Natural killer cell (primary cell): Measurements from ENCODE around the gene EXO1. TPM values are rescaled to one million over a fixed set of nuclear protein-coding genes. Genes with fewer than 3 reads are reported as not detected.

Source experiments
- ATAC-seq, 3 donors: fragments of 150-1000 bp in 2 of 3; fragments of 200-7000 bp in 1 of 3; cut with Tn5 transposase; 1 replicate in 1 of 3; 2 replicates in 2 of 3; pipeline ENCODE4 v1.10.0; 2021; ENCODE audit warnings: mild to moderate bottlenecking in 2 of 3, moderate library complexity in 2 of 3
- DNase-seq, 2 donors: peaks; one replicate each; pipeline versions ENCODE4 v3.0.0 to v3.0.0-alpha.2; 2013 to 2021; ENCODE audit warnings: mixed read lengths in 1 of 2
- H3K27ac ChIP-seq: one replicate; pipeline ENCODE4 v1.5.1; 2013; ENCODE audit warnings: mild to moderate bottlenecking, low read length
- H3K27me3 ChIP-seq: one replicate; pipeline ENCODE4 v1.6.1; 2013; ENCODE audit warnings: low read length; ENCODE audit not compliant: control insufficient read depth, insufficient read depth
- H3K36me3 ChIP-seq: one replicate; pipeline ENCODE4 v1.6.1; 2013; ENCODE audit warnings: low read length; ENCODE audit not compliant: control insufficient read depth, insufficient read depth
- H3K4me1 ChIP-seq: one replicate; pipeline ENCODE4 v1.6.1; 2013; ENCODE audit warnings: low read length; ENCODE audit not compliant: control insufficient read depth, insufficient read depth
- H3K4me3 ChIP-seq: one replicate; pipeline ENCODE4 v1.5.1; 2013; ENCODE audit warnings: low read length
- H3K9me3 ChIP-seq: one replicate; pipeline ENCODE4 v1.6.1; 2013; ENCODE audit warnings: low read length; ENCODE audit not compliant: control insufficient read depth, insufficient read depth
- H3K27ac Mint-ChIP-seq, 2 donors: one replicate each; pipeline ENCODE4 v1.8.0; 2022; ENCODE audit warnings: mild to moderate bottlenecking in 2 of 2, mixed read lengths in 2 of 2, moderate library complexity in 1 of 2
- H3K27me3 Mint-ChIP-seq, 2 donors: one replicate each; pipeline ENCODE4 v1.8.0; 2022; ENCODE audit warnings: low read depth in 2 of 2, mixed read lengths in 2 of 2
- H3K36me3 Mint-ChIP-seq: one replicate; pipeline ENCODE4 v1.8.0; 2022; ENCODE audit warnings: mixed read lengths
- H3K4me1 Mint-ChIP-seq, 2 donors: one replicate each; pipeline ENCODE4 v1.8.0; 2022; ENCODE audit warnings: mixed read lengths in 2 of 2
- H3K4me3 Mint-ChIP-seq: one replicate; pipeline ENCODE4 v1.8.0; 2022; ENCODE audit warnings: mild to moderate bottlenecking, moderate library complexity, mixed read lengths
- H3K9me3 Mint-ChIP-seq, 2 donors: one replicate each; pipeline ENCODE4 v1.8.0; 2022; ENCODE audit warnings: mixed read lengths in 2 of 2
- CTCF ChIP-seq: fragments of 200-600 bp; IDR thresholded peaks from one replicate; pipeline ENCODE4 v1.8.0; 2022; ENCODE audit warnings: antibody characterized with exemption
- WGBS: methylation state at CpG from one replicate; pipeline ENCODE4 v1.1.7; 2013; ENCODE audit warnings: missing lambda C conversion rate; ENCODE audit not compliant: insufficient coverage; 5-methylcytosine and 5-hydroxymethylcytosine counted together
- intact Hi-C: fragments of 100-400 bp; cut with micrococcal nuclease; formaldehyde crosslinking; loops from one replicate; pipeline ENCODE4 v1.14.2; 2022
- total RNA-seq, 4 donors: library from RNA; stranded (reverse); fragments of 120-200 nt in 1 of 4; gene quantifications; one replicate each; pipeline versions ENCODE4 v1.2.3 to v1.2.4, GENCODE V29; 2013 to 2022

EXO1 gene
- total RNA-seq, 3 donors from 2014 or later (not counting 1 experiment from before 2014, with no cell fraction given) = 1.6 to 2.7 (median 1.7) TPM

GRCh38 chr1:241828463-241829021, 19.5 kb upstream of the EXO1 start:
- Mint-ChIP-seq H3K27me3 (peaks cover 32 to 37% of the 10 kb centered on the region in 2 donors), H3K27ac (no peak overlapping the region), H3K9me3 (no peaks in the 10 kb centered on the region), H3K4me1 (no peaks in the 10 kb centered on the region), H3K4me3 (no peak overlapping the region), H3K36me3 (no peaks in the 10 kb centered on the region)
- no peaks in the 10 kb centered on the region for H3K9me3 ChIP-seq
- TF ChIP-seq CTCF = no peak
- H3K27ac ChIP-seq = no peak overlapping the region
- H3K27me3 ChIP-seq = peaks cover 2% of the 10 kb centered on the region
- H3K4me1 ChIP-seq = no peaks in the 10 kb centered on the region
- no peaks in the 10 kb centered on the region for H3K36me3 ChIP-seq
- H3K4me3 ChIP-seq = no peak overlapping the region
- ATAC-seq (no peak), DNase-seq (no peak)
- WGBS = 86% methylated on average over 3 of the region's 3 CpGs
- intact Hi-C loops = no loop called here

- no peak for TF ChIP-seq CTCF
- no peaks in the 10 kb centered on the region for H3K4me1 Mint-ChIP-seq
- Histone ChIP-seq H3K9me3 (no peaks in the 10 kb centered on the region), H3K27me3 (peaks cover 2% of the 10 kb centered on the region), H3K27ac (no peak overlapping the region), H3K36me3 (no peaks in the 10 kb centered on the region), H3K4me3 (no peak overlapping the region), H3K4me1 (no peaks in the 10 kb centered on the region)
- peaks cover 29 to 30% of the 10 kb centered on the region in 2 donors for H3K27me3 Mint-ChIP-seq
- no peak for ATAC-seq
- no peaks in the 10 kb centered on the region for H3K9me3 Mint-ChIP-seq
- intact Hi-C loops = no loop called here
- H3K27ac Mint-ChIP-seq = no peak overlapping the region
- H3K4me3 Mint-ChIP-seq = no peak overlapping the region
- no peaks in the 10 kb centered on the region for H3K36me3 Mint-ChIP-seq
- DNase-seq = no peak
Measured at GRCh38 chr1:241829468-241829867, 18.5 kb upstream of the EXO1 start.

GRCh38 chr1:241834733-241835377, 13.1 kb upstream of the EXO1 start:
- H3K9me3 ChIP-seq = no peaks in the 10 kb centered on the region
- H3K36me3 ChIP-seq = no peaks in the 10 kb centered on the region
- no peak overlapping the region for H3K4me3 ChIP-seq
- Mint-ChIP-seq H3K36me3 (no peaks in the 10 kb centered on the region), H3K9me3 (no peaks in the 10 kb centered on the region), H3K4me3 (no peak overlapping the region), H3K4me1 (no peaks in the 10 kb centered on the region), H3K27me3 (peaks cover 19 to 52% of the 10 kb centered on the region in 2 donors), H3K27ac (no peak overlapping the region)
- intact Hi-C loops = no loop called here
- no peaks in the 10 kb centered on the region for H3K4me1 ChIP-seq
- H3K27me3 ChIP-seq = no peaks in the 10 kb centered on the region
- WGBS = no CpG with 5 or more reads among the region's 1 CpG
- ATAC-seq (no peak), DNase-seq (peak in 1 of 2 donors; percentile 11)
- no peak overlapping the region for H3K27ac ChIP-seq
- no peak for TF ChIP-seq CTCF

- Mint-ChIP-seq H3K36me3 (no peaks in the 10 kb centered on the region), H3K9me3 (no peaks in the 10 kb centered on the region), H3K4me1 (no peaks in the 10 kb centered on the region), H3K27ac (no peak overlapping the region), H3K4me3 (no peak overlapping the region), H3K27me3 (peaks cover 18 to 62% of the 10 kb centered on the region in 2 donors)
- TF ChIP-seq CTCF = no peak
- no peak overlapping the region for H3K27ac ChIP-seq
- no peaks in the 10 kb centered on the region for H3K9me3 ChIP-seq
- no peaks in the 10 kb centered on the region for H3K36me3 ChIP-seq
- WGBS = 100% methylated on average over 1 of the region's 2 CpGs
- H3K4me1 ChIP-seq = no peaks in the 10 kb centered on the region
- H3K27me3 ChIP-seq = peaks cover 2% of the 10 kb centered on the region
- intact Hi-C loops = no loop called here
- DNase-seq (no peak), ATAC-seq (no peak)
- H3K4me3 ChIP-seq = no peak overlapping the region
Measured at GRCh38 chr1:241836941-241837340, 11.1 kb upstream of the EXO1 start.
